ENCODE data around the gene ANKRD34B.
A peak's percentile ranks its signal among the peaks of the same experiment; 100 is the strongest.

The ANKRD34B gene

DNA sequence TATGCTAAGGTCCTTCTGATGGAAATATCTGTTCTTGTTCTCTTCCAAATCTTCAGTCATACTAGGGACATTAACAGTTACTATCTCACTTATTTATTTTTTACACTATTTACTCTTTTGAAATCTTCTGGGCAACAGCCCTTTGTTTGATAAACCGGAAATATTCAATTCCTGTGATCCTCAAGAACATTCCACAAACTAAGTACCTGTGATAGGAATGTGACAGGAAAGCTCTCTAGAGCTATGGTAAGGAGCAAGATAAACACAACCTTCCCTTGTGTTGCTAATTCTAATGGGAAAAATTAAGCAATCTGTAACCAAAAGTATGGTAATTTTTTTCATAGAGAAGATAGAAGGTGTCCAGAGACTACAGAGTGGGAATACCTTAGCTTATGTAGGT, 22.0 kb upstream of the ANKRD34B start:
- WGBS = 100% methylated on average over 1 of the region's 1 CpG

GRCh38 chr5:80591352-80591751, 21.3 kb upstream of the ANKRD34B start:
- WGBS = 90% methylated on average over 2 of the region's 3 CpGs
- no peak overlapping the region for H3K4me3 ChIP-seq (ENCODE audit: insufficient read depth in 1 of 2, low read depth in 1 of 2, low read length in 2 of 2)
- no peak overlapping the region for H3K18ac ChIP-seq (ENCODE audit: low read depth in 1 of 2, low read length in 2 of 2)
- no peaks in the 10 kb centered on the region for H3K79me1 ChIP-seq (replicated peaks; ENCODE audit: low read length, poor library complexity, severe bottlenecking)
- H3K4ac ChIP-seq (ENCODE audit: low read depth in 1 of 2, low read length in 2 of 2) = no peak overlapping the region
- no peak overlapping the region for H3K23ac ChIP-seq (ENCODE audit: low read length in 2 of 2)
- no peak overlapping the region for H3K4me2 ChIP-seq (ENCODE audit: low read length, poor library complexity, severe bottlenecking)
- H2BK15ac ChIP-seq (ENCODE audit: low read depth, poor library complexity, severe bottlenecking) = no peak overlapping the region
- H3K36me3 ChIP-seq (ENCODE audit: control insufficient read depth in 1 of 2, insufficient read depth in 2 of 2, low read depth in 1 of 2, low read length in 2 of 2) = no peaks in the 10 kb centered on the region
- H2BK5ac ChIP-seq (ENCODE audit: low read depth, low read length, poor library complexity, severe bottlenecking) = no peak overlapping the region
- no peak overlapping the region for H2BK120ac ChIP-seq (ENCODE audit: low read depth, low read length)
- no peaks in the 10 kb centered on the region for H3K9me3 ChIP-seq (ENCODE audit: control insufficient read depth, low read length)
- H3K14ac ChIP-seq (ENCODE audit: low read length in 2 of 2) = no peak overlapping the region
- no peak for DNase-seq
- no peaks in the 10 kb centered on the region for H3K27me3 ChIP-seq (ENCODE audit: control insufficient read depth in 1 of 2, insufficient read depth in 1 of 2, low read length in 2 of 2)
- no peak overlapping the region for H3K9ac ChIP-seq (ENCODE audit: low read length)
- no peak overlapping the region for H4K8ac ChIP-seq (ENCODE audit: low read length)
- no peak overlapping the region for H2AK5ac ChIP-seq (ENCODE audit: low read length, severe bottlenecking)
- H2BK12ac ChIP-seq (ENCODE audit: low read length in 2 of 2) = no peak overlapping the region
- H2AFZ ChIP-seq (ENCODE audit: low read depth, low read length) = no peak overlapping the region
- no peak overlapping the region for H4K91ac ChIP-seq (ENCODE audit: low read length)
- H3K4me1 ChIP-seq (ENCODE audit: control insufficient read depth, insufficient read depth, low read depth, low read length) = peaks cover 5% of the 10 kb centered on the region
- H3K27ac ChIP-seq (ENCODE audit: low read length, poor library complexity, severe bottlenecking) = peak overlapping the region; percentile 37

More for the DNA sequence above, 22.0 kb upstream of the ANKRD34B start:
- H2BK12ac ChIP-seq (ENCODE audit: low read length in 2 of 2) = no peak overlapping the region
- DNase-seq = no peak
- no peak overlapping the region for H3K18ac ChIP-seq (ENCODE audit: low read depth in 1 of 2, low read length in 2 of 2)
- no peak overlapping the region for H3K14ac ChIP-seq (ENCODE audit: low read length in 2 of 2)
- H3K4ac ChIP-seq (ENCODE audit: low read depth in 1 of 2, low read length in 2 of 2) = no peak overlapping the region
- no peak overlapping the region for H3K4me2 ChIP-seq (ENCODE audit: low read length, poor library complexity, severe bottlenecking)
- H4K8ac ChIP-seq (ENCODE audit: low read length) = no peak overlapping the region
- no peak overlapping the region for H2BK120ac ChIP-seq (ENCODE audit: low read depth, low read length)
- no peak overlapping the region for H3K4me3 ChIP-seq (ENCODE audit: insufficient read depth in 1 of 2, low read depth in 1 of 2, low read length in 2 of 2)
- no peak overlapping the region for H3K23ac ChIP-seq (ENCODE audit: low read length in 2 of 2)
- no peaks in the 10 kb centered on the region for H3K36me3 ChIP-seq (ENCODE audit: control insufficient read depth in 1 of 2, insufficient read depth in 2 of 2, low read depth in 1 of 2, low read length in 2 of 2)
- H2AK5ac ChIP-seq (ENCODE audit: low read length, severe bottlenecking) = no peak overlapping the region
- no peak overlapping the region for H2AFZ ChIP-seq (ENCODE audit: low read depth, low read length)
- no peaks in the 10 kb centered on the region for H3K9me3 ChIP-seq (ENCODE audit: control insufficient read depth, low read length)
- peaks cover 5% of the 10 kb centered on the region for H3K4me1 ChIP-seq (ENCODE audit: control insufficient read depth, insufficient read depth, low read depth, low read length)
- no peak overlapping the region for H4K91ac ChIP-seq (ENCODE audit: low read length)
- no peaks in the 10 kb centered on the region for H3K79me1 ChIP-seq (replicated peaks; ENCODE audit: low read length, poor library complexity, severe bottlenecking)
- no peaks in the 10 kb centered on the region for H3K27me3 ChIP-seq (ENCODE audit: control insufficient read depth in 1 of 2, insufficient read depth in 1 of 2, low read length in 2 of 2)
- H3K9ac ChIP-seq (ENCODE audit: low read length) = no peak overlapping the region
- no peak overlapping the region for H2BK15ac ChIP-seq (ENCODE audit: low read depth, poor library complexity, severe bottlenecking)
- no peak overlapping the region for H2BK5ac ChIP-seq (ENCODE audit: low read depth, low read length, poor library complexity, severe bottlenecking)
- no peak overlapping the region for H3K27ac ChIP-seq (ENCODE audit: low read length, poor library complexity, severe bottlenecking)

DNA sequence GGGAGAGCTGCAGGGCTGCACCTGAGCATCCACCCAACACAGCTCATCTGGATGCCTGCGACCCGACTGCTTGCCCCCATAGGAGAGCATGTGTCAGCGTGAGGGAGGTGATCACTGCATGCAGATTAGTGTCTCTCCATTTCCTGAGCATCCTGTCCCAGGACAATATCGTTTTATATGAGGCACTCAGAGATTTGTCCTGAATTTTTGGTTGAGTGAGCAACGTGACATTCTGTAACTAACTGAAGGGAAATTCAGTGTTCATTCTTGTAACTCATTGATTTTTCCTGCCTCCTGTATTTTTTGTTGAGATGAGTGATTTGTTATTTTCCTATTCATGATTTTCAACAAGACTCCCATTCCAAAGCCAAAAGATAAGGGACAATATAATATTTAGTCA, 20.7 kb upstream of the ANKRD34B start:
- Histone ChIP-seq H3K4ac (ENCODE audit: low read depth in 1 of 2, low read length in 2 of 2) (no peak overlapping the region), H3K23ac (ENCODE audit: low read length in 2 of 2) (no peak overlapping the region), H3K4me3 (ENCODE audit: insufficient read depth in 1 of 2, low read depth in 1 of 2, low read length in 2 of 2) (no peak overlapping the region), H3K27me3 (ENCODE audit: control insufficient read depth in 1 of 2, insufficient read depth in 1 of 2, low read length in 2 of 2) (no peaks in the 10 kb centered on the region), H3K4me2 (ENCODE audit: low read length, poor library complexity, severe bottlenecking) (no peak overlapping the region), H3K9me3 (ENCODE audit: control insufficient read depth, low read length) (no peaks in the 10 kb centered on the region), H3K27ac (ENCODE audit: low read length, poor library complexity, severe bottlenecking) (no peak overlapping the region), H3K9ac (ENCODE audit: low read length) (no peak overlapping the region), H2BK12ac (ENCODE audit: low read length in 2 of 2) (no peak overlapping the region), H4K8ac (ENCODE audit: low read length) (peak overlapping the region; percentile 4), H2AK5ac (ENCODE audit: low read length, severe bottlenecking) (no peak overlapping the region), H3K14ac (ENCODE audit: low read length in 2 of 2) (no peak overlapping the region), H3K79me1 (replicated peaks; ENCODE audit: low read length, poor library complexity, severe bottlenecking) (no peaks in the 10 kb centered on the region), H3K36me3 (ENCODE audit: control insufficient read depth in 1 of 2, insufficient read depth in 2 of 2, low read depth in 1 of 2, low read length in 2 of 2) (no peaks in the 10 kb centered on the region), H2BK120ac (ENCODE audit: low read depth, low read length) (no peak overlapping the region), H2BK15ac (ENCODE audit: low read depth, poor library complexity, severe bottlenecking) (no peak overlapping the region), H2AFZ (ENCODE audit: low read depth, low read length) (no peak overlapping the region), H4K91ac (ENCODE audit: low read length) (no peak overlapping the region), H3K18ac (ENCODE audit: low read depth in 1 of 2, low read length in 2 of 2) (no peak overlapping the region), H3K4me1 (ENCODE audit: control insufficient read depth, insufficient read depth, low read depth, low read length) (peaks cover 5% of the 10 kb centered on the region), H2BK5ac (ENCODE audit: low read depth, low read length, poor library complexity, severe bottlenecking) (no peak overlapping the region)
- no peak for DNase-seq
- 92% methylated on average over 5 of the region's 5 CpGs for WGBS

- H3K23ac ChIP-seq (ENCODE audit: low read length in 2 of 2) = no peak overlapping the region
Measured at GRCh38 chr5:80588858-80589540, 18.9 kb upstream of the ANKRD34B start.

More at GRCh38 chr5:80588858-80589540, 18.9 kb upstream of the ANKRD34B start:
- Histone ChIP-seq H4K91ac (ENCODE audit: low read length) (no peak overlapping the region), H3K9me3 (ENCODE audit: control insufficient read depth, low read length) (no peaks in the 10 kb centered on the region), H3K4me2 (ENCODE audit: low read length, poor library complexity, severe bottlenecking) (no peak overlapping the region), H3K27me3 (ENCODE audit: control insufficient read depth in 1 of 2, insufficient read depth in 1 of 2, low read length in 2 of 2) (no peaks in the 10 kb centered on the region), H3K14ac (ENCODE audit: low read length in 2 of 2) (no peak overlapping the region), H3K18ac (ENCODE audit: low read depth in 1 of 2, low read length in 2 of 2) (no peak overlapping the region), H3K27ac (ENCODE audit: low read length, poor library complexity, severe bottlenecking) (no peak overlapping the region), H2BK120ac (ENCODE audit: low read depth, low read length) (no peak overlapping the region), H3K4me3 (ENCODE audit: insufficient read depth in 1 of 2, low read depth in 1 of 2, low read length in 2 of 2) (no peak overlapping the region), H2BK12ac (ENCODE audit: low read length in 2 of 2) (no peak overlapping the region), H4K8ac (ENCODE audit: low read length) (no peak overlapping the region), H2AK5ac (ENCODE audit: low read length, severe bottlenecking) (no peak overlapping the region), H2BK15ac (ENCODE audit: low read depth, poor library complexity, severe bottlenecking) (no peak overlapping the region), H3K4me1 (ENCODE audit: control insufficient read depth, insufficient read depth, low read depth, low read length) (peaks cover 5% of the 10 kb centered on the region), H3K4ac (ENCODE audit: low read depth in 1 of 2, low read length in 2 of 2) (no peak overlapping the region), H2AFZ (ENCODE audit: low read depth, low read length) (no peak overlapping the region), H3K9ac (ENCODE audit: low read length) (no peak overlapping the region), H2BK5ac (ENCODE audit: low read depth, low read length, poor library complexity, severe bottlenecking) (no peak overlapping the region), H3K79me1 (replicated peaks; ENCODE audit: low read length, poor library complexity, severe bottlenecking) (no peaks in the 10 kb centered on the region), H3K36me3 (ENCODE audit: control insufficient read depth in 1 of 2, insufficient read depth in 2 of 2, low read depth in 1 of 2, low read length in 2 of 2) (no peaks in the 10 kb centered on the region)
- 68% methylated on average over 4 of the region's 8 CpGs for WGBS
- no peak for DNase-seq

Data from mesenchymal stem cell (in vitro differentiated cells and primary cell).